GM12891 (cell line): ENCODE measurements around the gene PRRG4.

Experiments used
- PAX5 ChIP-seq: IDR thresholded peaks from 2 replicates; pipeline ENCODE4 v1.6.1; 2011; ENCODE audit warnings: low read length, moderate library complexity, mild to moderate bottlenecking; ENCODE audit not compliant: insufficient read depth, severe bottlenecking
- POLR2A ChIP-seq: IDR thresholded peaks from 2 replicates; pipeline ENCODE4 v1.6.1; 2011; ENCODE audit warnings: low read depth, low read length, control low read depth
- POLR2AphosphoS5 ChIP-seq: IDR thresholded peaks from 2 replicates; pipeline ENCODE4 v1.6.1; 2011; ENCODE audit warnings: low read depth, low read length, control low read depth
- POU2F2 ChIP-seq: IDR thresholded peaks from 2 replicates; pipeline ENCODE4 v1.6.1; 2011; ENCODE audit warnings: low read depth, mild to moderate bottlenecking, control low read depth, low read length, moderate library complexity
- SPI1 ChIP-seq: IDR thresholded peaks from 2 replicates; pipeline ENCODE4 v1.6.1; 2011; ENCODE audit warnings: low read depth, low read length, control low read depth
- TAF1 ChIP-seq: IDR thresholded peaks from 2 replicates; pipeline ENCODE4 v1.6.1; 2011; ENCODE audit warnings: low read depth, low read length, control low read depth

GRCh38 chr11:32852207-32852606, 22.5 kb downstream of the PRRG4 start:
- TF ChIP-seq POLR2A: no peak
- no peak for TF ChIP-seq SPI1
- TF ChIP-seq POLR2AphosphoS5: no peak
- no peak for TF ChIP-seq TAF1
- TF ChIP-seq POU2F2: no peak
- TF ChIP-seq PAX5: no peak
